CD4-positive, alpha-beta T cell (primary cell): ENCODE data around the gene KIAA0753. TPM values are rescaled to one million over a fixed set of nuclear protein-coding genes. Genes with fewer than 3 reads are reported as not detected.

Experiments
- ATAC-seq: fragments of 200-7000 bp; cut with Tn5 transposase; one replicate; pipeline ENCODE4 v1.10.0; 2022; ENCODE audit warnings: mild to moderate bottlenecking; ENCODE audit not compliant: poor library complexity
- CTCF ChIA-PET: fragments of 350-600 bp; sonication (Branson Sonifier 250); formaldehyde crosslinking; loops from one replicate; lab custom pipeline; 2021; ENCODE audit warnings: antibody characterized with exemption, inconsistent platforms; lab: Charles Lee
- POLR2A ChIA-PET: fragments of 350-600 bp; sonication (Branson Sonifier 250); formaldehyde crosslinking; loops from one replicate; lab custom pipeline; 2021; ENCODE audit warnings: antibody characterized with exemption, inconsistent platforms; lab: Charles Lee
- DNase-seq, 14 experiments: peaks; one replicate each; pipeline ENCODE4 v3.0.0-alpha.2; 2013 to 2020; ENCODE audit warnings: mixed read lengths in 2 of 14
- H3K27ac ChIP-seq, 2 donors: one replicate each; pipeline versions ENCODE4 v1.5.1 to v1.7.0; 2013; ENCODE audit warnings: low read length in 2 of 2, low read depth in 1 of 2, mild to moderate bottlenecking in 1 of 2
- H3K27me3 ChIP-seq, 2 experiments: 1 replicate in 1 of 2; 2 replicates in 1 of 2; pipeline versions ENCODE4 v1.6.1 to v1.7.0; 2013; ENCODE audit warnings: low read length in 2 of 2, control low read depth in 1 of 2, mild to moderate bottlenecking in 1 of 2, moderate library complexity in 1 of 2; ENCODE audit not compliant: insufficient read depth in 2 of 2, control insufficient read depth in 1 of 2
- H3K36me3 ChIP-seq: one replicate; pipeline ENCODE4 v1.6.1; 2013; ENCODE audit warnings: low read length, control low read depth; ENCODE audit not compliant: insufficient read depth
- H3K4me1 ChIP-seq: one replicate; pipeline ENCODE4 v1.6.1; 2013; ENCODE audit warnings: low read length, control low read depth; ENCODE audit not compliant: insufficient read depth
- H3K4me3 ChIP-seq: one replicate; pipeline ENCODE4 v1.5.1; 2013; ENCODE audit warnings: mild to moderate bottlenecking, low read length, moderate library complexity
- H3K9me3 ChIP-seq, 2 experiments: 1 replicate in 1 of 2; 2 replicates in 1 of 2; pipeline versions ENCODE4 v1.6.1 to v1.7.0; 2013; ENCODE audit warnings: low read length in 2 of 2, mild to moderate bottlenecking in 2 of 2, control low read depth in 1 of 2, moderate library complexity in 1 of 2; ENCODE audit not compliant: control insufficient read depth in 1 of 2, insufficient read depth in 1 of 2
- H3K27ac Mint-ChIP-seq: one replicate; pipeline ENCODE4 v1.8.0; 2020; ENCODE audit warnings: mixed read lengths
- H3K27me3 Mint-ChIP-seq: one replicate; pipeline ENCODE4 v1.8.0; 2021; ENCODE audit warnings: mixed read lengths
- H3K36me3 Mint-ChIP-seq: one replicate; pipeline ENCODE4 v1.8.0; 2021; ENCODE audit warnings: low read depth, mixed read lengths
- H3K4me1 Mint-ChIP-seq: one replicate; pipeline ENCODE4 v1.8.0; 2021; ENCODE audit warnings: low read depth, mixed read lengths
- H3K4me3 Mint-ChIP-seq: one replicate; pipeline ENCODE4 v1.8.0; 2020; ENCODE audit warnings: mild to moderate bottlenecking, mixed read lengths
- H3K9me3 Mint-ChIP-seq: one replicate; pipeline ENCODE4 v1.8.0; 2020; ENCODE audit warnings: mixed read lengths
- CTCF ChIP-seq: fragments of 200-600 bp; IDR thresholded peaks from one replicate; pipeline ENCODE4 v1.8.0; 2022; ENCODE audit warnings: antibody characterized with exemption, mild to moderate bottlenecking
- intact Hi-C, 2 experiments: fragments of 100-400 bp; cut with DNase I in 1 of 2; cut with micrococcal nuclease in 1 of 2; formaldehyde crosslinking; loops; one replicate each; pipeline versions ENCODE4 v1.15.1 to v1.9.0; 2023 to 2025; cut with DNase I, micrococcal nuclease
- total RNA-seq, 174 experiments: library from RNA in 2 of 174; stranded (reverse) in 2 of 174; gene quantifications; one replicate each; pipeline ENCODE4 v1.2.3 and lab custom pipeline; 2021 to 2026

The KIAA0753 gene
- total RNA-seq, 2 experiments from 2014 or later = 8.9 to 11.7 TPM

- Histone ChIP-seq H3K27me3 (peaks cover 0 to 4% of the 10 kb centered on the region in 2 experiments), H3K36me3 (peaks cover 2% of the 10 kb centered on the region), H3K9me3 (peaks cover 0 to 6% of the 10 kb centered on the region in 2 experiments), H3K27ac (no peak overlapping the region), H3K4me1 (peaks cover 46% of the 10 kb centered on the region), H3K4me3 (peak overlapping the region; percentile 66)
- H3K36me3 Mint-ChIP-seq = peaks cover 17% of the 10 kb centered on the region
- peaks cover 57% of the 10 kb centered on the region for H3K4me1 Mint-ChIP-seq
- H3K9me3 Mint-ChIP-seq = no peaks in the 10 kb centered on the region
- H3K4me3 Mint-ChIP-seq = peak overlapping the region; percentile 77
- intact Hi-C loops = loop anchor here (5.0 kb wide), 3 partner anchors 102 to 1073 kb away; partner anchors contain the start of genes NLRP1 (in 2 of the 2), RNASEK (in 2 of the 2) and XAF1 (in 2 of the 2)
- no peak for ATAC-seq
- no peaks in the 10 kb centered on the region for H3K27me3 Mint-ChIP-seq
- peak overlapping the region; percentile 66 for H3K27ac Mint-ChIP-seq
- DNase-seq = peak in 2 of 14 experiments; percentile 24 to 47
- CTCF ChIA-PET = interaction anchor here (1.2 kb wide), 1 partner anchor 13 kb away, joined by 3 read pairs; no protein-coding TSS in a partner anchor
- POLR2A ChIA-PET = no interaction called here
- TF ChIP-seq CTCF = no peak
These were observed 14.6 kb upstream of the KIAA0753 start for GRCh38 chr17:6654841-6655731.

GRCh38 chr17:6651919-6652452, 11.5 kb upstream of the KIAA0753 start:
- H3K36me3 ChIP-seq = peaks cover 18% of the 10 kb centered on the region
- Mint-ChIP-seq H3K27me3 (no peaks in the 10 kb centered on the region), H3K4me1 (peaks cover 67% of the 10 kb centered on the region), H3K4me3 (peak overlapping the region; percentile 44), H3K36me3 (peaks cover 44% of the 10 kb centered on the region), H3K9me3 (no peaks in the 10 kb centered on the region), H3K27ac (peak overlapping the region; percentile 40)
- no peak for TF ChIP-seq CTCF
- peak overlapping the region; percentile 64 for H3K4me3 ChIP-seq
- peak overlapping the region; percentile 98 for H3K27ac ChIP-seq
- H3K4me1 ChIP-seq = peaks cover 35% of the 10 kb centered on the region
- ChIA-PET CTCF (no interaction called here), POLR2A (interaction anchor here (0.9 to 1.4 kb wide), 4 partner anchors 8 to 370 kb away, joined by 3 to 30 read pairs (median 4); partner anchors contain the start of genes KIAA0753, TXNDC17 and XAF1)
- ATAC-seq = peak; percentile 7
- H3K9me3 ChIP-seq = peaks cover 0 to 6% of the 10 kb centered on the region in 2 experiments
- H3K27me3 ChIP-seq = peaks cover 0 to 4% of the 10 kb centered on the region in 2 experiments
- DNase-seq = peak in 7 of 14 experiments; percentile 23 to 71 (median 46)
- intact Hi-C loops = loop anchor here (1.0 to 5.0 kb wide), 4 partner anchors 11 to 1070 kb away; partner anchors contain the start of genes NLRP1 (in 2 of the 2), RNASEK (in 2 of the 2), XAF1 (in 2 of the 2) and TXNDC17 (in 1 of the 2)

- Histone ChIP-seq H3K4me1 (peaks cover 35% of the 10 kb centered on the region), H3K36me3 (peaks cover 18% of the 10 kb centered on the region), H3K4me3 (peak within 1 kb of the TSS; percentile 64), H3K9me3 (peaks cover 0 to 6% of the 10 kb centered on the region in 2 experiments), H3K27me3 (peaks cover 0 to 4% of the 10 kb centered on the region in 2 experiments), H3K27ac (peak within 1 kb of the TSS; percentile 98)
- no peak for TF ChIP-seq CTCF
- peaks cover 73% of the 10 kb centered on the region for H3K4me1 Mint-ChIP-seq
- H3K27ac Mint-ChIP-seq = peak within 1 kb of the TSS; percentile 99
- peak; percentile 87 to 98 (median 94) for DNase-seq
- intact Hi-C loops = loop anchor here (1.0 to 5.0 kb wide), 4 partner anchors 10 to 1069 kb away; partner anchors contain the start of genes NLRP1 (in 2 of the 2), RNASEK (in 2 of the 2), XAF1 (in 2 of the 2) and TXNDC17 (in 1 of the 2)
- ChIA-PET POLR2A (interaction anchor here (0.8 to 1.4 kb wide), 6 partner anchors 9 to 384 kb away, joined by 3 to 30 read pairs (median 4); partner anchors contain the start of genes KIAA0753, SLC16A13, TXNDC17 and XAF1), CTCF (interaction anchor here (0.8 to 1.0 kb wide), 2 partner anchors 9 to 15 kb away, joined by 3 to 5 read pairs; no protein-coding TSS in a partner anchor)
- peaks cover 49% of the 10 kb centered on the region for H3K36me3 Mint-ChIP-seq
- peak within 1 kb of the TSS; percentile 99 for H3K4me3 Mint-ChIP-seq
- ATAC-seq = peak; percentile 81
- no peaks in the 10 kb centered on the region for H3K9me3 Mint-ChIP-seq
- no peaks in the 10 kb centered on the region for H3K27me3 Mint-ChIP-seq
These were observed 10.9 kb upstream of the KIAA0753 start, which contains the start of the genes C17orf100 and MED31 for GRCh38 chr17:6651354-6651918. TSS of gene C17orf100 (plus strand) at chr17:6651762. CDS start at chr17:6651914, 152 bp downstream. TSS of gene MED31 (minus strand) at chr17:6651605. CDS start at chr17:6651528, 77 bp downstream.
